Activated CD4-positive, alpha-beta T cell treated with anti-CD3 and anti-CD28 coated beads for 36 hours (primary cell): Measurements from ENCODE around the gene LHB. TPM values are rescaled to one million over a fixed set of nuclear protein-coding genes. Genes with fewer than 3 reads are reported as not detected.

Experiments
- ATAC-seq: fragments of 200-7000 bp; cut with Tn5 transposase; one replicate; pipeline ENCODE4 v1.10.0; 2021; ENCODE audit warnings: mild to moderate bottlenecking, moderate library complexity
- CTCF ChIA-PET: fragments of 350-600 bp; sonication (Branson Sonifier 250); formaldehyde crosslinking; loops from one replicate; lab custom pipeline; 2021; ENCODE audit warnings: antibody characterized with exemption; lab: Charles Lee
- POLR2A ChIA-PET: fragments of 350-600 bp; sonication (Branson Sonifier 250); formaldehyde crosslinking; loops from one replicate; lab custom pipeline; 2021; ENCODE audit warnings: antibody characterized with exemption, inconsistent platforms; lab: Charles Lee
- DNase-seq: peaks from one replicate; pipeline ENCODE4 v3.0.0-alpha.2; 2020
- H3K27ac Mint-ChIP-seq: one replicate; pipeline ENCODE4 v1.8.0; 2021; ENCODE audit warnings: mixed read lengths
- H3K27me3 Mint-ChIP-seq: one replicate; pipeline ENCODE4 v1.8.0; 2021; ENCODE audit warnings: mixed read lengths
- H3K36me3 Mint-ChIP-seq: one replicate; pipeline ENCODE4 v1.8.0; 2021; ENCODE audit warnings: low read depth, mixed read lengths
- H3K4me1 Mint-ChIP-seq: one replicate; pipeline ENCODE4 v1.8.0; 2021; ENCODE audit warnings: mixed read lengths
- H3K4me3 Mint-ChIP-seq: one replicate; pipeline ENCODE4 v1.8.0; 2021; ENCODE audit warnings: mild to moderate bottlenecking, moderate library complexity, mixed read lengths
- H3K9me3 Mint-ChIP-seq: one replicate; pipeline ENCODE4 v1.8.0; 2021; ENCODE audit warnings: low read depth, mixed read lengths
- intact Hi-C, 2 experiments: fragments of 100-400 bp; cut with DNase I in 1 of 2; cut with micrococcal nuclease in 1 of 2; formaldehyde crosslinking; loops; one replicate each; pipeline versions ENCODE4 v1.14.2 to v1.15.1; 2022 to 2024; cut with DNase I, micrococcal nuclease
- total RNA-seq, 2 experiments: library from RNA; stranded (reverse); gene quantifications; one replicate each; pipeline ENCODE4 v1.2.3, GENCODE V29; 2021

Gene LHB
- total RNA-seq, 2 experiments from 2014 or later: 0.39 to 0.51 TPM

GRCh38 chr19:49009828-49010227, 7.1 kb downstream of the LHB start:
- DNase-seq (no peak), ATAC-seq (no peak)
- no peak overlapping the region for H3K27ac Mint-ChIP-seq
- no peak overlapping the region for H3K4me3 Mint-ChIP-seq
- intact Hi-C loops: no loop called here
- no peaks in the 10 kb centered on the region for H3K27me3 Mint-ChIP-seq
- POLR2A ChIA-PET: interaction anchor here (1.2 kb wide), 1 partner anchor 10 kb away, joined by 3 read pairs; no protein-coding TSS in a partner anchor
- peaks cover 30% of the 10 kb centered on the region for H3K36me3 Mint-ChIP-seq
- no peaks in the 10 kb centered on the region for H3K9me3 Mint-ChIP-seq
- CTCF ChIA-PET: interaction anchor here (0.7 to 2.3 kb wide), 3 partner anchors 10 to 344 kb away, joined by 3 to 11 read pairs (median 3); no protein-coding TSS in a partner anchor
- H3K4me1 Mint-ChIP-seq: no peaks in the 10 kb centered on the region

DNA sequence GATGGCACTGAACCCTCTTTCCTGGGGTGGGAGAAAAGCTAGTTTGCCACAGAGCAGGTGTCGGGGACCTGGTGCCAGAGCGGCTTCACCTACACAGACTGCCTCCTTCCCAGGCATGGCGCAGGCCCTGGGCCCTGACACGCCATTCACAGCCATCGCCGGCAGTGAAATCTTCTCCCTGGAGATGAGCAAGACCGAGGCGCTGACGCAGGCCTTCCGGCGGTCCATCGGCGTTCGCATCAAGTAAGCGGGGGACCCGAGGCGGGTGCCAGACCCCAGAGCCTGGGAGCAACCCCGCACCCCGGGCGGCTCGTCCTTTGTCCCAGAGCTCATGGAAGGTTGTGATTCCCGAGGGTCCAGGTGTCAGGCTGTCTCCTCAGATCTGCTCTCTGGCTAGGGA, 10.0 kb downstream of the LHB start:
- no peaks in the 10 kb centered on the region for H3K4me1 Mint-ChIP-seq
- POLR2A ChIA-PET: no interaction called here
- no peak overlapping the region for H3K4me3 Mint-ChIP-seq
- H3K27ac Mint-ChIP-seq: no peak overlapping the region
- no peaks in the 10 kb centered on the region for H3K27me3 Mint-ChIP-seq
- H3K9me3 Mint-ChIP-seq: no peaks in the 10 kb centered on the region
- ATAC-seq: no peak
- DNase-seq: no peak
- CTCF ChIA-PET: interaction anchor here (0.6 to 1.3 kb wide), 2 partner anchors 9 to 15 kb away, joined by 3 to 4 read pairs; no protein-coding TSS in a partner anchor
- intact Hi-C loops: no loop called here
- peaks cover 45% of the 10 kb centered on the region for H3K36me3 Mint-ChIP-seq

DNA sequence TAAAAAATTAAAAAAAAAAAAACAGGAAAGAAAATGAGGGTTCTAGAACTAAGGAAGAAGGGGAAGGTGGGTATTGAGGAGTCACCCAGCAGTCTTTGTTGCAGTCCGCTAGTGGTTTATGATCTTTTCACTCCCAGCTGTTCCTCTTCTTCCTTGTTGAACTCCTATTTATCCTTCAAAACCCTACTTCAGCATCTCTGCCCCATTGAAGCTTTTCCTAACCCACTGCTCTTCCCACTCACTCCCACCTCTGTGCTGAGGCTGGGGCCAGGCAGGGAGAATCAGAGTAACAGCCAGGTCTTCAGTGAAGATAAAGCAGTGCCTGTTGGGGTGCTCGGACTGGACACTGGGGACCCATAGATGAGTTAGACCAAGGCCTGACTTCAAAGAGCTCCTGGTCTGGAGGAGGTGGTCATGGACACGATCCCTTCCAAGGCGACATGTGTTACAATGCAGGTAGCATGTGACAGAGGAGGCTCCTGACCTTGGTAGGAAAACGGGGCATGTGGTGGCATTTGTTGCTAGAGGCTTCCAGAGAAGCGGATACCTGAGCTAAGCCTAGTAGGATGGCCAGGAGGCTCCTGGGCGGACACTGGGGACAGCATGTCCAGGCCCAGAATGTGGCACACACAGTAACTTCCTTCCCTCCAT, 11.8 kb downstream of the LHB start:
- Mint-ChIP-seq H3K27ac (no peak overlapping the region), H3K9me3 (no peaks in the 10 kb centered on the region)

GRCh38 chr19:49004133-49004532, 12.8 kb downstream of the LHB start:
- ATAC-seq (no peak), DNase-seq (no peak)
- Mint-ChIP-seq H3K27ac (no peak overlapping the region), H3K36me3 (peaks cover 43% of the 10 kb centered on the region), H3K4me3 (no peak overlapping the region), H3K9me3 (no peaks in the 10 kb centered on the region), H3K4me1 (peaks cover 5% of the 10 kb centered on the region), H3K27me3 (no peaks in the 10 kb centered on the region)
- ChIA-PET CTCF (interaction anchor here (0.6 to 1.8 kb wide), 3 partner anchors 10 to 922 kb away, joined by 3 read pairs; partner anchors contain the start of gene RUVBL2), POLR2A (no interaction called here)
- intact Hi-C loops: no loop called here

More for the DNA sequence above, 11.8 kb downstream of the LHB start:
- H3K27me3 Mint-ChIP-seq: no peaks in the 10 kb centered on the region
- no peak overlapping the region for H3K4me3 Mint-ChIP-seq
- intact Hi-C loops: no loop called here
- DNase-seq: no peak
- CTCF ChIA-PET: interaction anchor here (0.6 kb wide), 1 partner anchor 16 kb away, joined by 4 read pairs; no protein-coding TSS in a partner anchor
- H3K4me1 Mint-ChIP-seq: no peaks in the 10 kb centered on the region
- H3K36me3 Mint-ChIP-seq: peaks cover 41% of the 10 kb centered on the region
- ATAC-seq: no peak
- POLR2A ChIA-PET: no interaction called here

DNA sequence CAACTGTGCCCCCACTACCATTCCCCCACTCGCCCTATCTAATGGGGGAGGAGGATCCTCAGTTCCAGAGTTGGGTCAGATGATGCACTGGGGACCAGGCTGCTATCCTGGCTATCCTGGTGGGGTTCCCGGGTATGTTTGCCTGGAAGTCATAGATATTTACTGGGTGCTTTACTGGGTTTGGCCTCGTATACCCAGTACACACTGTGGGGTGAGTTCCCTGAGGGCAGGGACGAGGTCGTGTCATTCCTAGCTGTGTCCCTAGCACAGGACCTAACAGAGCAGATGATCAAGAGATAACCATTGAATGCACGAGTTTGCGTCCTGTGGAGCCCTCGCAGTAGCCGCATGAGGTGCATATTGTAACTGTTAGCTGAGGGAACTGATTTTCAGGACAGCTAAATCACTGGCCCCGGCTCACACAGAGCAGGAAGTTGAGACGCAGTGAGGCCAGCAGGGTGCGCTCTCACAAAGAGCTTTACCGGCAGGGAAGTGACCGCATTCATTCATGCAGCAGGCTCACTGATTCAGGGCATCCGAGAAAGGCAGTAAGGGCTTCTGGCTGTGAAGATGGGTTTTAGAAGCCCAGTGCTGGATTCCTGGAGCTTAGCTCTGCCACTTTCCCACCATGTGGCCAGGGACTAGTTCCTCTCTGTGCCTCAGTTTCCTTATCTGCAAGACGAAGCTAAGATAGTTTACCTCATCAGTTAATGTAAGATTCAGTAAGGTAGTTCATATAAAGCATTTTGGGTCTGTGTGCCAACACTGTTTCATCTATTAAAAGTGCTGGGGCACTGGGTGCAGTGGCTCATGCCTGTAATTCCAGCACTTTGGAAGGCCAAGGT, 17.2 kb downstream of the LHB start:
- Mint-ChIP-seq H3K4me3 (no peak overlapping the region), H3K4me1 (peaks cover 18% of the 10 kb centered on the region), H3K27ac (no peak overlapping the region), H3K27me3 (no peaks in the 10 kb centered on the region), H3K36me3 (peaks cover 39% of the 10 kb centered on the region), H3K9me3 (no peaks in the 10 kb centered on the region)
- intact Hi-C loops: loop anchor here (5.0 to 10.0 kb wide), 3 partner anchors 145 to 675 kb away; partner anchors contain the start of gene EMP3 (in 1 of the 2)
- CTCF ChIA-PET: interaction anchor here (0.6 to 2.7 kb wide), 19 partner anchors 10 to 204 kb away, joined by 3 to 13 read pairs (median 4); partner anchors contain the start of genes CGB2 and NUCB1
- POLR2A ChIA-PET: interaction anchor here (0.8 kb wide), 1 partner anchor 10 kb away, joined by 3 read pairs; no protein-coding TSS in a partner anchor
- ATAC-seq (peak; percentile 90), DNase-seq (peak; percentile 86)

GRCh38 chr19:48997972-48998371, 18.9 kb downstream of the LHB start:
- ATAC-seq (no peak), DNase-seq (peak; percentile 83)
- intact Hi-C loops: loop anchor here (5.0 to 10.0 kb wide), 3 partner anchors 147 to 673 kb away; partner anchors contain the start of gene EMP3 (in 1 of the 2)
- Mint-ChIP-seq H3K36me3 (peaks cover 30% of the 10 kb centered on the region), H3K27ac (no peak overlapping the region), H3K4me3 (no peak overlapping the region), H3K27me3 (no peaks in the 10 kb centered on the region), H3K4me1 (peaks cover 28% of the 10 kb centered on the region), H3K9me3 (no peaks in the 10 kb centered on the region)
- CTCF ChIA-PET: interaction anchor here (0.5 to 2.7 kb wide), 13 partner anchors 9 to 677 kb away, joined by 3 to 11 read pairs (median 4); partner anchors contain the start of gene CGB2
- POLR2A ChIA-PET: no interaction called here

- ATAC-seq (no peak), DNase-seq (no peak)
- Mint-ChIP-seq H3K27me3 (no peaks in the 10 kb centered on the region), H3K27ac (peak overlapping the region; percentile 97), H3K36me3 (peaks cover 28% of the 10 kb centered on the region), H3K9me3 (no peaks in the 10 kb centered on the region), H3K4me3 (peak overlapping the region; percentile 100), H3K4me1 (peaks cover 41% of the 10 kb centered on the region)
- intact Hi-C loops: loop anchor here (5.0 to 10.0 kb wide), 4 partner anchors 151 to 683 kb away; partner anchors contain the start of genes EMP3 (in 1 of the 2), PRMT1 (in 1 of the 2) and PRR12 (in 1 of the 2)
- ChIA-PET CTCF (interaction anchor here (0.8 to 3.4 kb wide), 36 partner anchors 9 to 534 kb away, joined by 3 to 45 read pairs (median 4); partner anchors contain the start of genes BAX, CA11, DHDH and FTL), POLR2A (interaction anchor here (0.5 to 1.3 kb wide), 8 partner anchors 25 to 918 kb away, joined by 3 to 10 read pairs (median 6); partner anchors contain the start of gene NUCB1)
Observed at GRCh38 chr19:48994035-48994386, 22.9 kb downstream of the LHB start.

DNA sequence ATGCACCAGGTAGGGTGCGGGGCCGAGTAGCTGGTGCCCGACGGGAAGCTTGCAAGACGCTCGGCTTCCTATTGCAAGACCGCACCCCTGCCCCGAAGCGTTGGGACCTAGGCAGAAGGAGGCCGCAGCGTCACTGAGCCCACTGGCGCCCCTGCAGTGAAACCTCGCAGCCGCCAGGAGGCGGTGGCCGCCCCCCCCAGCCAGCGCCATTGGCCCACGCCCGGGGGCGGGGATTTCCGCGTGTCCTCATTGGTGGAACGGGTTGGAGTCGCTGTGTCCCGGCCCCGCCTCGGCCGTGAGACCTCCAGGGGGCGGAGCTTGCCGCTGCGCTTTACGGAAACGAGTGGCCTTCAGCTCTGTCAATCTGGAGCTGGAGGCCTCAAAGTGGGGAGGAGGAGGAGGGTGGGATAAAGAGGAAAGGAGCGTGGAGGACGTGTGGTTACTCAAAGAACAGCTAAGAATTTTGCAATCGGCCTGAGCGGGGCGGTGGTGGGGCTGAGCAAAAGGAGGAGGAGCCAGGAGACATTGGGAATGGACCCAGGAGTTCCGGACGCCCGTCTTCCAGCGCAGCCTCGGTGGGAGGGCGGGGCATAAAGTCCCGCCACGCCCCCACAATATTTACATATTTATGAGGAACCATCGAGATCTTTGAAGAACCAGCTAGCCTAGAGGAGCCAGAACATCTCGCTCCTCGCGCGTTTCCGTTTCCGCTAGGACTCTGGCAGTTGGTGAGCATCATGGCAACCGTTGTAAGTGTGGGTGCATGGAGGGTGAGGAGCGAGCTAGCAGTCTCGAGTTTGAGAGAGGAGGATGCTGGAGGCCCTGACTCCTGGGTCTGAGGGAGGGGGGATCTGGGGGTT, 23.5 kb downstream of the LHB start, which contains the start of the genes GYS1 and RUVBL2:
Gene GYS1 (minus strand): TSS at position 135 of the 860 bp plus-strand sequence. CDS start 197 bp downstream, outside the sequence.
Gene RUVBL2 (plus strand): TSS at position 713 of the 860 bp plus-strand sequence. CDS start 25 bp downstream, at position 738.
- ATAC-seq: peak; percentile 95
- intact Hi-C loops: loop anchor here (1.0 to 10.0 kb wide), 27 partner anchors 28 to 1031 kb away; partner anchors contain the start of genes FTL (in 2 of the 2), ALDH16A1 (in 1 of the 2), BAX (in 1 of the 2) and C19orf73 (in 1 of the 2)
- Mint-ChIP-seq H3K36me3 (peaks cover 31% of the 10 kb centered on the region), H3K27me3 (no peaks in the 10 kb centered on the region), H3K9me3 (no peaks in the 10 kb centered on the region), H3K4me3 (peak within 1 kb of the TSS; percentile 100), H3K4me1 (peaks cover 41% of the 10 kb centered on the region), H3K27ac (peak within 1 kb of the TSS; percentile 97)
- peak; percentile 100 for DNase-seq
- ChIA-PET CTCF (interaction anchor here (0.6 to 3.4 kb wide), 55 partner anchors 10 to 630 kb away, joined by 3 to 45 read pairs (median 4); partner anchors contain the start of genes BAX, CA11, DHDH and FTL), POLR2A (interaction anchor here (0.5 to 1.3 kb wide), 12 partner anchors 10 to 918 kb away, joined by 3 to 10 read pairs (median 4); partner anchors contain the start of genes CA11 and NUCB1)

DNA sequence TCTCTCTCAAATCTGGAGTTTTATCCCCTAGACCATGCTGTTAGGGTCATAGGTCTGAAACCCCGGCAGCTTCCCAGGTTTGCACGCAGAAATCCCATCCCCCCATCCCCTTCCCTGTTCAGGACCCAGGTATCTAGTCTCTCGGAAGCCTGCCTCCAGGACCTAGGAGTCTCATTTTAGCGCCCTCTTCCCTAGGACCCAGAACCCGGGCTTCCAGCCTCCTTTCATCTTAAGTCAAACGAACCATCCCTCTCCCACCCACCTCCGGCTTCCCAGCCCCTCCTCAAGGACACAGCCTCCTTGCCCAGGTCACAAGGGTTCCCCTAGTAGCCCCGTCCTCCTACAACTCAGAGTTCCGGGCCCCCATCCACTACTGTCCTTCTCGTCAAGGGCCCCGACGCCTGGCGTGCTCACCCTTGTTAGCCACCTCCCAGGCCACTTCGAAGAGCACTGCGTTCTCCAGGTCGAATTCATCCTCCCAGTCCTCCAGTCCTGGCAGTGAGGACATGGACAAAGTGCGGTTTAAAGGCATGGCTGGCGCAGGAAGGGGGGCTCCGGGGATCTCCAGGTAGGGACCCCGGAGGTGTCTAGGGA, 24.2 kb downstream of the LHB start:
- intact Hi-C loops: loop anchor here (1.0 to 10.0 kb wide), 28 partner anchors 27 to 1032 kb away; partner anchors contain the start of genes FTL (in 2 of the 2), ALDH16A1 (in 1 of the 2), BAX (in 1 of the 2) and C19orf73 (in 1 of the 2)
- POLR2A ChIA-PET: interaction anchor here (0.6 to 1.3 kb wide), 6 partner anchors 9 to 347 kb away, joined by 3 to 10 read pairs (median 4); partner anchors contain the start of genes CA11 and NUCB1
- Mint-ChIP-seq H3K36me3 (peaks cover 36% of the 10 kb centered on the region), H3K9me3 (no peaks in the 10 kb centered on the region), H3K4me1 (peaks cover 47% of the 10 kb centered on the region), H3K4me3 (peak overlapping the region; percentile 100), H3K27ac (peak overlapping the region; percentile 97), H3K27me3 (no peaks in the 10 kb centered on the region)
- ATAC-seq: no peak
- CTCF ChIA-PET: interaction anchor here (0.6 to 3.4 kb wide), 28 partner anchors 9 to 630 kb away, joined by 3 to 45 read pairs (median 4); partner anchors contain the start of genes CA11, DHDH, FTL and HSD17B14
- peak; percentile 44 for DNase-seq
